GM18873 (cell line): Measurements from ENCODE around the gene PTPN9.

Experiments
- ATAC-seq: cut with Tn5 transposase; IDR thresholded peaks from one replicate; pipeline ENCODE4 v1.9.1; 2021; ENCODE audit warnings: mild to moderate bottlenecking, moderate library complexity, moderate number of reproducible peaks; ENCODE audit not compliant: unreplicated experiment, low FRiP score

PTPN9 gene

DNA sequence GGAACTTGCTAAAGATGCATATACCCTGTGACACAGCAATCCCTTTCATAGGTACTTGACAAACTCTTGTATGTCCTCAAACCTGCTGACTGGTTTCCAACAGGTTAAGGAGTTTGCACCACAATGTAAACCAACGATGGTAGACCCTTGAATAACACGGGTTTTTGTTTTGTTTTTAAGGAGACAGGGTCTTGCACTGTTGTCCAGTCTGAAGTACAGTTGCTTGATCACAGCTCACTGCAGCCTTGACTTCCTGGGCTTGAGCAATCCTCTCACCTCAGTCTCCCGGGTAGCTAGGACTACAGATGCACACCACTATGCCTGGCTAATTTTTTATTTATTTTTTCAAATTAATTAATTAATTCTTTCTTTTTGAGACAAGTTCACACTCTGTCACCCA lies 151.0 kb downstream of the PTPN9 start:
- ATAC-seq, result no peak

DNA sequence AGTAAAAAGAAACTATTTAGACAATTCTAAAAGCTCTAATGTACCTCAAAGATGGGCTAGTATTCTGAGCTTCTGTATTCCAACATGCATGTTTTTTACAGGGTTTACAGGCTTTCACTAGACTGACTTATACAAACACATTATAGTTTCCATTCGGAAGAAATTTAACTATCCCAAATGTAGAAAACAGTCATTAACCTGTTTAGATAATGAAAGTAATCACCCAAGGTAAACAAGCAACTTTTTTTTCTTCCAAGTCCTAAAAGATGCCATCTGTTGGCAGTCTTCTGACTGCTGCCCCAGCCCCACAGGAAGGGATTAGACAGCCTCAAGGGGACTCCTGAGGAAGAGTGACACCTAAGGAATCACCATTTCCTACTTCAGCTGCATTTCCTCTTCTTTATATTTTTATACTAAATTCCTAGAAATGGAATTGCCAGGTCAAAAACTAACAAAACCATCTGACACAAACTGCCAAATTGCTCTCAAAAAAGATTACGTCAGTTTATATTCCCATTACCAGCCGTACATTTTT lies 153.1 kb downstream of the PTPN9 start:
- no peak for ATAC-seq

DNA sequence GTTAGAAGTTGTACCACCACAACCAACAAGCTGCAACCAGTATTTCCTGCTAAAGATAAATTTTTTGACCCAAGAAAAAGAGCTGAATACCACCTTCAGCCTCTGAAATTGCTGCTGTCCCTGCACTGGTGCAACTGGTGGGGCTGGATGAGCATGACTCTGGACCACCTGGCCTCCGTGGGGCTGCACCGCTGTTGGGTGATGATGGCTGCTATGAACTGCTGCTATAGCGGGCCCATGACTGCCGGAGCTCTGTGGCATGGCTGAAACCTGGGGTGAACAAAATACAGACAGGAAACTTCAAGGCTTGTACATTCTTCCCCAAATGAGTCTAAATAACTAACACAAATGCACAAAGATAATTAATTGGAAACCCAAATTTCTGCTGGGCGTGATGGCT lies 156.6 kb downstream of the PTPN9 start:
- ATAC-seq, result no peak

DNA sequence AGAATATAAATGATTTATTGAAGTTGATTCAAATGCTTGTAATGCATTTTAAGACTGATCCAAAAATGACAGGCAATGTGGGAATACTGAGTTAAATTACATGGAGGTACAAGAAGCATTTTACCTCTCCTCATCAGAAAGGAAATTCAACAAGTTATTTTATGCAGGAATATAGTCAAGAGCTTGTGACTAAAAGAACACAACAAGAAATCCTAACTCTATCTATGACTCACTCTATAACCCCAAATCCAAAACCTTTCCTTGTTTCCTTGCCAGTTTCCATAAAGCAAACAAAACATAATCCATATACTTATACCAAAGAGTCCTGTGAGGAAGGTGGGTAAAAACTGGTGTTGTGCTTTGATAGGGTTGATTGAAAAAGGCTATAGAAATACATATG lies 158.4 kb downstream of the PTPN9 start:
- no peak for ATAC-seq

DNA sequence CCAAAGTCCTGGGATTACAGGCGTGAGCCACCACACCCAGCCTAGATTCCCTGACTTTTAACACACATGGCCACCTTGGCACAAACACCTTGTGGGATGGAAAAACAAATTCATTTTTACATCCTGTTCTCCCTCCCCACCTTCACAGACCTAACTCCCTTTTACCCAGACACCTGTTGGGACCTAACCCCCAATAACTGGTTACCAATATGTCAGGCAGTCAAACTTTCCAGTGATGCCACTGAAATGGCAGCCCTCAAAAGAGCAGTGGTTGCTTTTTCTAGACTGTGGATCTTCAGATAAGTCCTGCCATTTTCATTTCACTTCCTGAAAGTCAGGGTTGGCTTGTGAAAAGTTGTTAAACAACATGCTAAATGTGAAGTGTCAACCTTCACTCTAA lies 162.5 kb downstream of the PTPN9 start:
- no peak for ATAC-seq
